GM23338 (cell line): ENCODE results near the gene NGFR. TPM values are rescaled to one million over a fixed set of nuclear protein-coding genes. Genes with fewer than 3 reads are reported as not detected.

Experiments
- ATAC-seq: fragments of 200-7000 bp; cut with Tn5 transposase; 3 replicates; pipeline ENCODE4 v1.9.1; 2020
- DNase-seq: peaks from one replicate; pipeline ENCODE4 v3.0.0-alpha.2; 2015; ENCODE audit warnings: low spot score
- H2AFZ ChIP-seq: fragments of 200-600 bp; sonication (generic); 2 replicates; pipeline ENCODE4 v1.8.0; 2016; ENCODE audit warnings: antibody characterized with exemption, mild to moderate bottlenecking, moderate library complexity
- H3F3A ChIP-seq: fragments of 200-600 bp; sonication (generic); replicated peaks from 2 replicates; pipeline ENCODE4 v1.8.0; 2017; ENCODE audit warnings: antibody characterized with exemption, mixed run types, low read depth
- H3K27ac ChIP-seq: fragments of 200-600 bp; sonication (generic); 2 replicates; pipeline ENCODE4 v1.6.1; 2016; ENCODE audit warnings: low read depth
- H3K27me3 ChIP-seq: fragments of 200-600 bp; sonication (generic); 2 replicates; pipeline ENCODE4 v1.8.0; 2016; ENCODE audit warnings: mild to moderate bottlenecking, mixed run types, moderate library complexity; ENCODE audit not compliant: insufficient read depth
- H3K36me3 ChIP-seq: fragments of 200-600 bp; sonication (generic); 2 replicates; pipeline ENCODE4 v1.8.0; 2016; ENCODE audit warnings: mild to moderate bottlenecking; ENCODE audit not compliant: insufficient read depth
- H3K4me1 ChIP-seq: fragments of 200-600 bp; sonication (generic); 2 replicates; pipeline ENCODE4 v1.8.0; 2016; ENCODE audit warnings: mild to moderate bottlenecking, moderate library complexity; ENCODE audit not compliant: insufficient read depth
- H3K4me2 ChIP-seq: fragments of 200-600 bp; sonication (generic); 2 replicates; pipeline ENCODE4 v1.7.1; 2017; ENCODE audit warnings: mixed run types
- H3K4me3 ChIP-seq: fragments of 200-600 bp; sonication (generic); 2 replicates; pipeline ENCODE4 v1.6.1; 2016; ENCODE audit warnings: mixed run types
- H3K79me2 ChIP-seq: fragments of 200-600 bp; sonication (generic); replicated peaks from 2 replicates; pipeline ENCODE4 v1.8.0; 2017; ENCODE audit warnings: mild to moderate bottlenecking; ENCODE audit not compliant: insufficient read depth
- H3K9me2 ChIP-seq: fragments of 200-600 bp; sonication (generic); 2 replicates; pipeline ENCODE4 v1.8.0; 2017; ENCODE audit not compliant: insufficient read depth
- H4K20me1 ChIP-seq: fragments of 200-600 bp; sonication (generic); replicated peaks from 2 replicates; pipeline ENCODE4 v1.8.0; 2017; ENCODE audit warnings: mild to moderate bottlenecking; ENCODE audit not compliant: insufficient read depth
- H3K27ac Mint-ChIP-seq: 2 replicates; pipeline ENCODE4 v1.8.0; 2020; ENCODE audit warnings: inconsistent platforms, mild to moderate bottlenecking, moderate library complexity, mixed read lengths
- H3K27me3 Mint-ChIP-seq: 3 replicates; pipeline ENCODE4 v1.8.0; 2022; ENCODE audit warnings: low read depth, mild to moderate bottlenecking, moderate library complexity, mixed read lengths, inconsistent platforms; ENCODE audit not compliant: insufficient read depth, poor library complexity
- H3K36me3 Mint-ChIP-seq: 3 replicates; pipeline ENCODE4 v1.8.0; 2021; ENCODE audit warnings: low read depth, mild to moderate bottlenecking, inconsistent platforms, moderate library complexity, mixed read lengths
- H3K4me1 Mint-ChIP-seq: 3 replicates; pipeline ENCODE4 v1.8.0; 2020; ENCODE audit warnings: mild to moderate bottlenecking, inconsistent platforms, mixed read lengths
- H3K4me3 Mint-ChIP-seq: 3 replicates; pipeline ENCODE4 v1.8.0; 2021; ENCODE audit warnings: moderate library complexity, mild to moderate bottlenecking, inconsistent platforms, mixed read lengths
- H3K9me3 Mint-ChIP-seq: 3 replicates; pipeline ENCODE4 v1.8.0; 2020; ENCODE audit warnings: moderate library complexity, mild to moderate bottlenecking, inconsistent platforms, mixed read lengths
- CREB1 ChIP-seq: fragments of 250-450 bp; sonication (Bioruptor Pico); IDR thresholded peaks from 2 replicates; pipeline ENCODE4 v1.5.0; 2020; ENCODE audit warnings: low read depth, mild to moderate bottlenecking, moderate library complexity
- CTCF ChIP-seq, 2 experiments: fragments of 200-600 bp in 1 of 2; sonication (generic) in 1 of 2; conservative IDR thresholded peaks; 2 replicates each; pipeline versions ENCODE4 v1.5.1 to v1.6.1; 2016 to 2017; ENCODE audit warnings: antibody characterized with exemption in 2 of 2, low read depth in 2 of 2, mild to moderate bottlenecking in 2 of 2, moderate library complexity in 1 of 2
- ETS1 ChIP-seq: IDR thresholded peaks from 2 replicates; pipeline ENCODE4 v1.6.1; 2016; ENCODE audit warnings: antibody characterized with exemption
- EZH2 ChIP-seq: fragments of 200-600 bp; sonication (generic); IDR thresholded peaks from one replicate; pipeline ENCODE4 v1.8.0; 2017; ENCODE audit warnings: antibody characterized with exemption, mild to moderate bottlenecking, low read depth; ENCODE audit not compliant: unreplicated experiment
- EZH2phosphoT487 ChIP-seq: fragments of 200-600 bp; sonication (generic); IDR thresholded peaks from one replicate; pipeline ENCODE4 v1.8.1; 2018; ENCODE audit warnings: antibody characterized with exemption; ENCODE audit not compliant: unreplicated experiment
- JUNB ChIP-seq: IDR thresholded peaks from one replicate; pipeline ENCODE4 v1.6.1; 2016; ENCODE audit warnings: antibody characterized with exemption; ENCODE audit not compliant: unreplicated experiment
- NANOG ChIP-seq: IDR thresholded peaks from 2 replicates; pipeline ENCODE4 v1.6.1; 2016; ENCODE audit warnings: antibody characterized with exemption, borderline replicate concordance
- POLR2AphosphoS5 ChIP-seq: IDR thresholded peaks from 2 replicates; pipeline ENCODE4 v1.6.1; 2016; ENCODE audit warnings: antibody characterized with exemption, low read depth
- STAT1 ChIP-seq: IDR thresholded peaks from one replicate; pipeline ENCODE4 v1.6.1; 2016; ENCODE audit warnings: antibody characterized with exemption; ENCODE audit not compliant: unreplicated experiment
- ZNF114 ChIP-seq: fragments of 250-450 bp; sonication (Bioruptor Pico); IDR thresholded peaks from 2 replicates; pipeline ENCODE4 v1.5.0; 2020; ENCODE audit warnings: mild to moderate bottlenecking, moderate library complexity
- ZNF331 ChIP-seq: fragments of 250-450 bp; sonication (Bioruptor Pico); IDR thresholded peaks from 2 replicates; pipeline ENCODE4 v1.5.0; 2020; ENCODE audit warnings: low read depth, mild to moderate bottlenecking, moderate library complexity
- ZNF462 ChIP-seq: fragments of 250-450 bp; sonication (Bioruptor Pico); IDR thresholded peaks from 2 replicates; pipeline ENCODE4 v1.5.0; 2020; ENCODE audit warnings: mild to moderate bottlenecking, moderate library complexity
- polyA plus RNA-seq: library from polyadenylated mRNA; unstranded; fragments of >200 nt; fragmentation: Nextera tagmentation; extraction: Ambion mirVana; gene quantifications from 2 replicates; pipeline ENCODE4 v1.2.1, GENCODE V29; 2016
- total RNA-seq: library from RNA; depleted of rRNA; stranded (reverse); fragments of >200 nt; shearing (Covaris generic); gene quantifications from 2 replicates; pipeline ENCODE4 v1.2.3, GENCODE V29; 2014
- TF ChIP-seq, protein P1 (sequence below): IDR thresholded peaks from one replicate; pipeline ENCODE4 v1.6.1; 2018; ENCODE audit warnings: antibody characterized with exemption; ENCODE audit not compliant: unreplicated experiment

NGFR gene
- total and polyA plus RNA-seq, 2 experiments from 2014 or later, result 2.8 to 6.9 TPM

GRCh38 chr17:49490276-49490675 lies 4.8 kb upstream of the NGFR start:
- peaks cover 21% of the 10 kb centered on the region for H3K27me3 ChIP-seq
- H4K20me1 ChIP-seq, result no peaks in the 10 kb centered on the region
- no peaks in the 10 kb centered on the region for H3K36me3 ChIP-seq
- H3K4me1 ChIP-seq, result peaks cover 26% of the 10 kb centered on the region
- no peak for TF ChIP-seq ZNF331
- no peak for TF ChIP-seq STAT1
- no peak for TF ChIP-seq CREB1
- no peak for TF ChIP-seq NANOG
- no peak for TF ChIP-seq ZNF114 (CRISPR knock-in tag)
- TF ChIP-seq ZNF462, result no peak
- TF ChIP-seq POLR2AphosphoS5, result no peak
- TF ChIP-seq JUNB, result no peak
- TF ChIP-seq ETS1, result no peak
- TF ChIP-seq, protein P1, sequence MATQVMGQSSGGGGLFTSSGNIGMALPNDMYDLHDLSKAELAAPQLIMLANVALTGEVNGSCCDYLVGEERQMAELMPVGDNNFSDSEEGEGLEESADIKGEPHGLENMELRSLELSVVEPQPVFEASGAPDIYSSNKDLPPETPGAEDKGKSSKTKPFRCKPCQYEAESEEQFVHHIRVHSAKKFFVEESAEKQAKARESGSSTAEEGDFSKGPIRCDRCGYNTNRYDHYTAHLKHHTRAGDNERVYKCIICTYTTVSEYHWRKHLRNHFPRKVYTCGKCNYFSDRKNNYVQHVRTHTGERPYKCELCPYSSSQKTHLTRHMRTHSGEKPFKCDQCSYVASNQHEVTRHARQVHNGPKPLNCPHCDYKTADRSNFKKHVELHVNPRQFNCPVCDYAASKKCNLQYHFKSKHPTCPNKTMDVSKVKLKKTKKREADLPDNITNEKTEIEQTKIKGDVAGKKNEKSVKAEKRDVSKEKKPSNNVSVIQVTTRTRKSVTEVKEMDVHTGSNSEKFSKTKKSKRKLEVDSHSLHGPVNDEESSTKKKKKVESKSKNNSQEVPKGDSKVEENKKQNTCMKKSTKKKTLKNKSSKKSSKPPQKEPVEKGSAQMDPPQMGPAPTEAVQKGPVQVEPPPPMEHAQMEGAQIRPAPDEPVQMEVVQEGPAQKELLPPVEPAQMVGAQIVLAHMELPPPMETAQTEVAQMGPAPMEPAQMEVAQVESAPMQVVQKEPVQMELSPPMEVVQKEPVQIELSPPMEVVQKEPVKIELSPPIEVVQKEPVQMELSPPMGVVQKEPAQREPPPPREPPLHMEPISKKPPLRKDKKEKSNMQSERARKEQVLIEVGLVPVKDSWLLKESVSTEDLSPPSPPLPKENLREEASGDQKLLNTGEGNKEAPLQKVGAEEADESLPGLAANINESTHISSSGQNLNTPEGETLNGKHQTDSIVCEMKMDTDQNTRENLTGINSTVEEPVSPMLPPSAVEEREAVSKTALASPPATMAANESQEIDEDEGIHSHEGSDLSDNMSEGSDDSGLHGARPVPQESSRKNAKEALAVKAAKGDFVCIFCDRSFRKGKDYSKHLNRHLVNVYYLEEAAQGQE, result no peak
- no peak for TF ChIP-seq EZH2
- TF ChIP-seq EZH2phosphoT487, result no peak
- no peak for TF ChIP-seq CTCF (conservative IDR thresholded peaks at IDR 0.05; ENCODE audit: low read depth in 2 of 2)
- Mint-ChIP-seq H3K27me3 (peaks cover 13% of the 10 kb centered on the region), H3K9me3 (no peaks in the 10 kb centered on the region), H3K27ac (no peak overlapping the region), H3K4me1 (peaks cover 27% of the 10 kb centered on the region), H3K36me3 (no peaks in the 10 kb centered on the region), H3K4me3 (no peak overlapping the region)
- H3K4me2 ChIP-seq, result no peak overlapping the region
- H3K79me2 ChIP-seq, result no peaks in the 10 kb centered on the region
- no peak overlapping the region for H3K27ac ChIP-seq
- H2AFZ ChIP-seq, result no peak overlapping the region
- ATAC-seq (no peak), DNase-seq (no peak)
- H3K4me3 ChIP-seq, result no peak overlapping the region
- H3F3A ChIP-seq, result no peaks in the 10 kb centered on the region
- no peaks in the 10 kb centered on the region for H3K9me2 ChIP-seq
